Measurements from ENCODE around the gene USP15.

The USP15 gene

GRCh38 chr12:62279961-62280360, 19.8 kb downstream of the USP15 start:
- DNase-seq (ENCODE audit: low read depth in 2 of 3, low spot score in 1 of 3) = no peak

GRCh38 chr12:62282057-62282774, 22.0 kb downstream of the USP15 start:
- DNase-seq (ENCODE audit: low read depth in 2 of 3, low spot score in 1 of 3) = no peak

GRCh38 chr12:62284749-62285148, 24.5 kb downstream of the USP15 start:
- no peak for DNase-seq (ENCODE audit: low read depth in 2 of 3, low spot score in 1 of 3)

- no peak for DNase-seq (ENCODE audit: low read depth in 2 of 3, low spot score in 1 of 3)
Measured at GRCh38 chr12:62285284-62285683, 25.1 kb downstream of the USP15 start.

GRCh38 chr12:62288328-62288727, 28.1 kb downstream of the USP15 start:
- no peak for DNase-seq (ENCODE audit: low read depth in 2 of 3, low spot score in 1 of 3)

GRCh38 chr12:62290846-62291245, 30.6 kb downstream of the USP15 start:
- DNase-seq (ENCODE audit: low read depth in 2 of 3, low spot score in 1 of 3) = no peak

- DNase-seq (ENCODE audit: low read depth in 2 of 3, low spot score in 1 of 3) = peak in 1 of 3 donors; percentile 19
Measured at GRCh38 chr12:62291864-62292760, 31.9 kb downstream of the USP15 start.

- no peak for DNase-seq (ENCODE audit: low read depth in 2 of 3, low spot score in 1 of 3)
Measured at GRCh38 chr12:62292761-62293344, 32.6 kb downstream of the USP15 start.

- no peak for DNase-seq (ENCODE audit: low read depth in 2 of 3, low spot score in 1 of 3)
Measured at GRCh38 chr12:62294378-62294777, 34.2 kb downstream of the USP15 start.

GRCh38 chr12:62296001-62296400, 35.8 kb downstream of the USP15 start:
- no peak for DNase-seq (ENCODE audit: low read depth in 2 of 3, low spot score in 1 of 3)

- DNase-seq (ENCODE audit: low read depth in 2 of 3, low spot score in 1 of 3) = no peak
Measured at GRCh38 chr12:62297321-62297720, 37.1 kb downstream of the USP15 start.

- DNase-seq (ENCODE audit: low read depth in 2 of 3, low spot score in 1 of 3) = no peak
Measured at GRCh38 chr12:62299617-62300016, 39.4 kb downstream of the USP15 start.

- DNase-seq (ENCODE audit: low read depth in 2 of 3, low spot score in 1 of 3) = no peak
Measured at GRCh38 chr12:62301080-62301798, 41.0 kb downstream of the USP15 start.

GRCh38 chr12:62301799-62302133, 41.6 kb downstream of the USP15 start:
- DNase-seq (ENCODE audit: low read depth in 2 of 3, low spot score in 1 of 3) = no peak

- no peak for DNase-seq (ENCODE audit: low read depth in 2 of 3, low spot score in 1 of 3)
Measured at GRCh38 chr12:62304560-62304959, 44.4 kb downstream of the USP15 start.

- no peak for DNase-seq (ENCODE audit: low read depth in 2 of 3, low spot score in 1 of 3)
Measured at GRCh38 chr12:62305778-62306177, 45.6 kb downstream of the USP15 start.

GRCh38 chr12:62306569-62307530, 46.6 kb downstream of the USP15 start:
- no peak for DNase-seq (ENCODE audit: low read depth in 2 of 3, low spot score in 1 of 3)

GRCh38 chr12:62308201-62308600, 48.0 kb downstream of the USP15 start:
- DNase-seq (ENCODE audit: low read depth in 2 of 3, low spot score in 1 of 3) = no peak

GRCh38 chr12:62313727-62314380, 53.6 kb downstream of the USP15 start:
- no peak for DNase-seq (ENCODE audit: low read depth in 2 of 3, low spot score in 1 of 3)

GRCh38 chr12:62317017-62317416, 56.8 kb downstream of the USP15 start:
- no peak for DNase-seq (ENCODE audit: low read depth in 2 of 3, low spot score in 1 of 3)
